Measurements from ENCODE around the gene FAM204A.
A peak's percentile ranks its signal among the peaks of the same experiment; 100 is the strongest.

The FAM204A gene

GRCh38 chr10:118262538-118262937 is 79.6 kb downstream of the FAM204A start:
- Mint-ChIP-seq H3K27ac (no peak overlapping the region), H3K36me3 (ENCODE audit: low read depth) (no peaks in the 10 kb centered on the region), H3K9me3 (no peaks in the 10 kb centered on the region), H3K4me3 (no peak overlapping the region), H3K27me3 (ENCODE audit: low read depth, poor library complexity) (peaks cover 13% of the 10 kb centered on the region), H3K4me1 (peaks cover 37% of the 10 kb centered on the region)
- TF ChIP-seq CTCF (IDR thresholded peaks at IDR 0.05): no peak
- DNase-seq: no peak

DNA sequence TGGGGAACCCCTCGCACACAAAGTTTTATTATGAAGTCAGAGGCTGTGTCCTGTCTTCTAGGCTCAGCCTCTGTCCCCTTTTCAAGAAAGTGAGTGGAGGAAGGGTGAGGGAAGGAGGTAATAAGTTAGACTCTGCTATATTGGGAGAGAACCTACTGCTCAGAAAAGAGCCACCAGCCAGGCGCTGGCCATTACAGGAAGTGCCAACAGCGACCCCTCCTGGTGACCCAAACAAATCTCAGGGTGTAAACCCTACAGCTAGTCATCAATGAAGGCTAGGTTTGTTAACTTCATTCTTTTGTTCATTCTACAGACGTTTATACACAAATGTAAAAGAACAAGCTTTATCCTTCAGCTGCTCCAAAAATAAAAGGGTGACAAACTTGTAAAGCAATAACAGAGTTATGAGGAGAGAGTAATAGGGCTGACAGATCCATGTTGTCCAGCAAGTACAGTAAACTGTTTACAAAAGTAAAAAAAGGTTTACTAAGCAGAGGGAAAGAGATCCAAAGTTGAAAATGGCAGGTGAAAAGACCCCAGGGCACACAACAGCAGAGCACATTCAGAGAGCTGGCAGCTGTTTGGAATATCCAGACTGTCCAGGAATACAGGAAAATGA is 82.7 kb downstream of the FAM204A start:
- no peaks in the 10 kb centered on the region for H3K9me3 Mint-ChIP-seq
- peaks cover 58% of the 10 kb centered on the region for H3K4me1 Mint-ChIP-seq
- DNase-seq: peak; percentile 85
- H3K4me3 Mint-ChIP-seq: no peak overlapping the region
- H3K27ac Mint-ChIP-seq: peak overlapping the region; percentile 46
- peaks cover 5% of the 10 kb centered on the region for H3K27me3 Mint-ChIP-seq (ENCODE audit: low read depth, poor library complexity)
- H3K36me3 Mint-ChIP-seq (ENCODE audit: low read depth): no peaks in the 10 kb centered on the region
- TF ChIP-seq CTCF (IDR thresholded peaks at IDR 0.05): peak; percentile 90

DNA sequence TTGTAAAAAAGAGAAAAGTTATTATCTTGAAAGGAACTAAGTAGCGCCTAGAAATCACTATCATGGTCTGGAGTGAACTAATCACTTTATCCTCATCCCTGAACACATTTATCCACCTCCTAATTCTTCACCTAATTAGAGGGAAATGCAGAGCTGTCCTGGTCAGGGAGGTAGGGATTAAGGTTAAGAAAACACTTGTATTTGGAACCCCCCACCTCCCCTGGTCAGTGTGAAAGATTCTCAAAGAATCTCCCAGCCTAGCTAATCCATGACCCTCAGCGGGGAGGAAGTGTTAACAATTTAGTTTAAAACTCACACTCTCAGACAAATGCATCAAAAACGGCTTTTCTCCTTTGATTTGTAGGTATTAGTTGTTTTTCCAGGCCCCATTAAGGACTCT is 83.8 kb downstream of the FAM204A start:
- Mint-ChIP-seq H3K27me3 (ENCODE audit: low read depth, poor library complexity) (peaks cover 8% of the 10 kb centered on the region), H3K4me1 (peaks cover 52% of the 10 kb centered on the region), H3K27ac (peak overlapping the region; percentile 44), H3K9me3 (no peaks in the 10 kb centered on the region), H3K36me3 (ENCODE audit: low read depth) (no peaks in the 10 kb centered on the region), H3K4me3 (peak overlapping the region; percentile 3)
- no peak for TF ChIP-seq CTCF (IDR thresholded peaks at IDR 0.05)
- DNase-seq: no peak

GRCh38 chr10:118256825-118257570 is 85.1 kb downstream of the FAM204A start:
- Mint-ChIP-seq H3K4me1 (peaks cover 52% of the 10 kb centered on the region), H3K9me3 (no peaks in the 10 kb centered on the region), H3K4me3 (peak overlapping the region; percentile 35), H3K27me3 (ENCODE audit: low read depth, poor library complexity) (peaks cover 8% of the 10 kb centered on the region), H3K36me3 (ENCODE audit: low read depth) (no peaks in the 10 kb centered on the region), H3K27ac (peak overlapping the region; percentile 63)
- no peak for DNase-seq
- no peak for TF ChIP-seq CTCF (IDR thresholded peaks at IDR 0.05)

DNA sequence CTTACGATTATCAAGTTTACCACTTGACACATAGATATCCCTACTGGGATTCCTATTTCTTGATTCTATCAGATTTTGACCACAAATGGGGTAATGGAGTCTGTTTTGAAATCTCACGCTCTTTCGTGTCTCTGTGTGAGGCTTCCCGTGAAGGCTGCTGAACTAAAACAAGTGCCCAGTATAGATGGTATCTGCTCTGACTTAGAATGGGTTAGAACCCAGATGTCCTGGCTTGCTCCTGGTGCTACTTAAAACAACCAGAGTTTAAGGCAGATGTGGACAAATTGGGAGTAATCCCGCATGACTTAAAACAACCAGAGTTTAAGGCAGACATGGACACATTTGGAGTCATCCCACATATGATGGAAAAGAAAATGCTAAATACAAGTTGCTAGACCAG is 85.9 kb downstream of the FAM204A start:
- Mint-ChIP-seq H3K4me3 (no peak overlapping the region), H3K9me3 (no peaks in the 10 kb centered on the region), H3K27me3 (ENCODE audit: low read depth, poor library complexity) (peaks cover 8% of the 10 kb centered on the region), H3K36me3 (ENCODE audit: low read depth) (no peaks in the 10 kb centered on the region), H3K27ac (no peak overlapping the region), H3K4me1 (peaks cover 52% of the 10 kb centered on the region)
- no peak for DNase-seq
- no peak for TF ChIP-seq CTCF (IDR thresholded peaks at IDR 0.05)

DNA sequence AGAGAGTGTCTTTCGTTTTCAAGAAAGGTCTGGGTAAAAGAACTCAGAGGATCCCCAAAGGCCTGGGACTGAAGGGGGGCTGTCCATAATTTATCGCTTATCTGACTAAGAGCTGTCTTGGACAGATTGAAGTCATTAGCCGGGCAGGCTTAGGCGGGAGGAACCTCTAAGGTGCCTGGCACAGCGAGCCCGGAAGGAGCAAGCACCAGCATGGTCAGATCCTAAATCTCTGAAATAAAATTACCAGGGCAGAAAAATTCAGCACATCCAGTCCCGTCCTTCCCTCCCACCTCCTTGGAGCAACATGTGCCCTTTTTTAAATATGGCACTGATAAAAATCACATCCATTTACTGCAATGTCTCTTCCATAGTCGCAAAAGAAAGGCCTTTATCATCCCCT is 86.8 kb downstream of the FAM204A start:
- Mint-ChIP-seq H3K4me3 (no peak overlapping the region), H3K9me3 (no peaks in the 10 kb centered on the region), H3K27me3 (ENCODE audit: low read depth, poor library complexity) (peaks cover 7% of the 10 kb centered on the region), H3K27ac (no peak overlapping the region), H3K4me1 (peaks cover 58% of the 10 kb centered on the region), H3K36me3 (ENCODE audit: low read depth) (no peaks in the 10 kb centered on the region)
- no peak for DNase-seq
- TF ChIP-seq CTCF (IDR thresholded peaks at IDR 0.05): no peak

Measured in nephron progenitor cell (in vitro differentiated cells).